GM12878 (cell line): ENCODE measurements around the gene FLT1. TPM values are rescaled to one million over a fixed set of nuclear protein-coding genes. Genes with fewer than 3 reads are reported as not detected.

ENCODE experiments used
- ATAC-seq: fragments of 200-7000 bp; cut with Tn5 transposase; 3 replicates; pipeline ENCODE4 v1.9.1; 2020; ENCODE audit warnings: mild to moderate bottlenecking, moderate library complexity
- BruUV-seq: library from RNA; stranded (reverse); fragments of 400-500 nt; replicated peaks from 2 replicates; lab custom pipeline; 2021; lab: Mats Ljungman, UMichigan
- CTCF ChIA-PET: fragments of 300-600 bp; sonication (Branson Sonifier 250); formaldehyde crosslinking; extraction: SDS; loops from one replicate; lab custom pipeline; 2021; ENCODE audit warnings: inconsistent platforms; lab: Yijun Ruan, JAX
- POLR2A ChIA-PET: fragments of 350-600 bp; formaldehyde crosslinking; extraction: SDS; loops from one replicate; lab custom pipeline; 2021; ENCODE audit warnings: inconsistent platforms; lab: Charles Lee
- RAD21 ChIA-PET: fragments of 300-600 bp; sonication (Branson Sonifier 250); formaldehyde crosslinking; loops from one replicate; lab custom pipeline; 2023; ENCODE audit warnings: antibody characterized with exemption; ENCODE audit not compliant: unreplicated experiment; lab: Charles Lee
- SMC1A ChIA-PET: fragments of 300-600 bp; sonication (Branson Sonifier 250); formaldehyde crosslinking; loops from one replicate; lab custom pipeline; 2023; ENCODE audit not compliant: unreplicated experiment, uncharacterized antibody; lab: Charles Lee
- DNase-seq: peaks from one replicate; pipeline ENCODE4 v3.0.0-alpha.2; 2011; ENCODE audit warnings: low read depth, low spot score
- FAIRE-seq: peaks from 3 replicates; lab custom pipeline; 2011; peaks lifted over from hg19 to GRCh38; lab: Jason Lieb, UNC
- H2AFZ ChIP-seq: 2 replicates; pipeline ENCODE4 v1.6.0; 2011; ENCODE audit warnings: low read depth, low read length, control low read depth; ENCODE audit not compliant: control insufficient read depth
- H3K27ac ChIP-seq: 2 replicates; pipeline ENCODE4 v1.5.1; 2011; ENCODE audit warnings: control low read depth; ENCODE audit not compliant: control insufficient read depth, insufficient read depth
- H3K27me3 ChIP-seq, 2 experiments: replicated peaks in 1 of 2; 2 replicates each; pipeline versions ENCODE4 v1.6.0 to v1.6.1; 2011; ENCODE audit warnings: low read length in 1 of 2; ENCODE audit not compliant: control insufficient read depth in 2 of 2, insufficient read depth in 2 of 2
- H3K36me3 ChIP-seq, 2 experiments: 2 replicates each; pipeline ENCODE4 v1.5.1; 2011; ENCODE audit warnings: low read length in 1 of 2; ENCODE audit not compliant: control insufficient read depth in 2 of 2, insufficient read depth in 2 of 2
- H3K4me1 ChIP-seq: 2 replicates; pipeline ENCODE4 v1.6.1; 2011; ENCODE audit warnings: mild to moderate bottlenecking, low read length, moderate library complexity, mixed read lengths; ENCODE audit not compliant: control insufficient read depth, insufficient read depth
- H3K4me2 ChIP-seq: 2 replicates; pipeline ENCODE4 v1.6.0; 2011; ENCODE audit warnings: control low read depth; ENCODE audit not compliant: control insufficient read depth, insufficient read depth
- H3K4me3 ChIP-seq: fragments of 200-600 bp; sonication (generic); 2 replicates; pipeline ENCODE4 v1.5.1; 2016
- H3K79me2 ChIP-seq: 2 replicates; pipeline ENCODE4 v1.6.0; 2011; ENCODE audit warnings: low read length; ENCODE audit not compliant: control insufficient read depth, insufficient read depth
- H3K9ac ChIP-seq: 2 replicates; pipeline ENCODE4 v1.8.0; 2011; ENCODE audit warnings: low read length, control low read depth, mixed read lengths; ENCODE audit not compliant: control insufficient read depth, insufficient read depth
- H3K9me3 ChIP-seq: replicated peaks from 3 replicates; pipeline ENCODE4 v1.5.1; 2011; ENCODE audit warnings: mild to moderate bottlenecking, low read length; ENCODE audit not compliant: control insufficient read depth, insufficient read depth
- H4K20me1 ChIP-seq: 2 replicates; pipeline ENCODE4 v1.6.0; 2011; ENCODE audit not compliant: control insufficient read depth, insufficient read depth
- BCL3 ChIP-seq: IDR thresholded peaks from 2 replicates; pipeline ENCODE4 v1.6.1; 2011; ENCODE audit warnings: borderline replicate concordance, low read depth, mild to moderate bottlenecking, moderate library complexity, low read length; ENCODE audit not compliant: insufficient read depth, poor library complexity, severe bottlenecking
- BCLAF1 ChIP-seq: fragments of 450-650 bp; IDR thresholded peaks from 2 replicates; pipeline ENCODE4 v1.6.1; 2017; ENCODE audit warnings: antibody characterized with exemption, mild to moderate bottlenecking, moderate library complexity
- HSF1 ChIP-seq: fragments of 150-350 bp; IDR thresholded peaks from 2 replicates; pipeline ENCODE4 v1.6.1; 2014; ENCODE audit warnings: mild to moderate bottlenecking, low read depth, low read length
- IKZF1 ChIP-seq: fragments of 450-650 bp; conservative IDR thresholded peaks from 2 replicates; pipeline ENCODE4 v1.6.1; 2017; ENCODE audit warnings: antibody characterized with exemption, mild to moderate bottlenecking
- KDM1A ChIP-seq: fragments of 200-600 bp; sonication (generic); IDR thresholded peaks from 2 replicates; pipeline ENCODE4 v1.6.1; 2016; ENCODE audit warnings: borderline replicate concordance
- MLLT1 ChIP-seq: fragments of 450-650 bp; IDR thresholded peaks from 2 replicates; pipeline ENCODE4 v1.6.1; 2016; ENCODE audit warnings: mild to moderate bottlenecking
- MTA3 ChIP-seq: IDR thresholded peaks from 2 replicates; pipeline ENCODE4 v1.6.1; 2012; ENCODE audit warnings: low read length, inconsistent platforms, borderline replicate concordance
- NBN ChIP-seq: fragments of 450-650 bp; IDR thresholded peaks from 2 replicates; pipeline ENCODE4 v1.6.1; 2016
- PAX5 ChIP-seq: IDR thresholded peaks from 2 replicates; pipeline ENCODE4 v1.6.1; 2011; ENCODE audit warnings: low read depth, low read length, borderline replicate concordance
- PAX8 ChIP-seq: fragments of 450-650 bp; IDR thresholded peaks from 2 replicates; pipeline ENCODE4 v1.6.1; 2017; ENCODE audit warnings: mild to moderate bottlenecking, moderate library complexity
- RAD21 ChIP-seq: IDR thresholded peaks from 2 replicates; pipeline ENCODE4 v1.6.1; 2011; ENCODE audit warnings: mild to moderate bottlenecking, low read depth, low read length, moderate library complexity; ENCODE audit not compliant: insufficient read depth
- SMARCA5 ChIP-seq: fragments of 450-650 bp; IDR thresholded peaks from 2 replicates; pipeline ENCODE4 v1.6.1; 2017; ENCODE audit warnings: mild to moderate bottlenecking
- ZNF217 ChIP-seq: fragments of 450-650 bp; IDR thresholded peaks from 2 replicates; pipeline ENCODE4 v1.6.1; 2017; ENCODE audit warnings: antibody characterized with exemption, mild to moderate bottlenecking
- ZNF274 ChIP-seq: IDR thresholded peaks from one replicate; pipeline ENCODE4 v1.8.0; 2011; ENCODE audit not compliant: insufficient read length, insufficient read depth
- ZSCAN29 ChIP-seq: fragments of 450-650 bp; IDR thresholded peaks from 2 replicates; pipeline ENCODE4 v1.6.1; 2017; ENCODE audit warnings: mild to moderate bottlenecking, moderate library complexity
- in situ Hi-C: fragments of 300-500 bp; cut with MboI; formaldehyde crosslinking; loops from 9 replicates; pipeline ENCODE4 v1.14.3; 2018; ENCODE audit warnings: mixed read lengths
- intact Hi-C: fragments of 100-400 bp; cut with micrococcal nuclease; formaldehyde crosslinking; loops from one replicate; pipeline ENCODE4 v1.14.2; 2022; ENCODE audit not compliant: unreplicated experiment
- polyA plus RNA-seq, 11 experiments: library from polyadenylated mRNA; depleted of rRNA in 4 of 11; unstranded in 6 of 11; stranded (reverse) in 5 of 11; fragments of >200 nt; fragmentation: Nextera tagmentation in 4 of 11; fragmentation: Illumina TruSeq in 1 of 11; extraction: Ambion mirVana in 4 of 11; extraction: Trizol in 1 of 11; gene quantifications; 1 replicate in 1 of 11; 2 replicates in 10 of 11; pipeline versions ENCODE4 v1.2.1 to v1.2.3, GENCODE V29; 2011 to 2016; ENCODE audit warnings: inconsistent platforms in 2 of 11, missing spikeins in 2 of 11, low read depth in 1 of 11
- total RNA-seq, 4 experiments: library from RNA; depleted of rRNA in 3 of 4; stranded (reverse); fragments of >200 nt in 3 of 4; fragmentation: Illumina TruSeq in 1 of 4; extraction: Trizol in 1 of 4; gene quantifications; 2 replicates each; pipeline versions ENCODE4 v1.2.1 to v1.2.3, GENCODE V29; 2013 to 2021

FLT1 gene
- total and polyA plus RNA-seq, 10 of the 15 experiments (the other 5 are each of a cell fraction or from before 2014, with no cell fraction given) = 0.55 to 5.6 (median 0.84) TPM

- no peaks in the 10 kb centered on the region for H3K27me3 ChIP-seq
- H4K20me1 ChIP-seq = no peaks in the 10 kb centered on the region
- ChIA-PET POLR2A (no interaction called here), SMC1A (no interaction called here), RAD21 (no interaction called here), CTCF (interaction anchor here (0.8 kb wide), 1 partner anchor 195 kb away, joined by 3 read pairs; no protein-coding TSS in a partner anchor)
- H3K4me3 ChIP-seq = no peak overlapping the region
- H3K4me1 ChIP-seq = no peaks in the 10 kb centered on the region
- TF ChIP-seq ZSCAN29 (no peak), HSF1 (no peak), NBN (no peak), RAD21 (no peak), BCL3 (no peak), ZNF217 (no peak), KDM1A (no peak), PAX8 (no peak), PAX5 (no peak), BCLAF1 (no peak), IKZF1 (no peak), MTA3 (no peak), MLLT1 (no peak), ZNF274 (no peak), SMARCA5 (no peak)
- no TSS peak for BruUV-seq
- ATAC-seq (no peak), FAIRE-seq (no peak), DNase-seq (no peak)
- intact Hi-C loops = no loop called here
- H3K79me2 ChIP-seq = no peaks in the 10 kb centered on the region
- no peaks in the 10 kb centered on the region; the same call in 2 of the 3 replicates for H3K9me3 ChIP-seq
- no peak overlapping the region for H3K27ac ChIP-seq
- in situ Hi-C loops = no loop called here
- H3K36me3 ChIP-seq = no peaks in the 10 kb centered on the region
- no peak overlapping the region for H3K9ac ChIP-seq
- no peak overlapping the region for H3K4me2 ChIP-seq
- H2AFZ ChIP-seq = no peak overlapping the region
Measured at GRCh38 chr13:28441529-28441928, 53.4 kb downstream of the FLT1 start.
